GM19023 (cell line): ENCODE results near the gene USF2.
A peak's percentile ranks its signal among the peaks of the same experiment; 100 is the strongest.

ENCODE experiments used
- ATAC-seq: cut with Tn5 transposase; IDR thresholded peaks from one replicate; pipeline ENCODE4 v1.9.1; 2021; ENCODE audit warnings: mild to moderate bottlenecking, moderate library complexity; ENCODE audit not compliant: unreplicated experiment

USF2 gene

GRCh38 chr19:35264268-35265125 lies 4.3 kb upstream of the USF2 start:
- ATAC-seq: no peak

- ATAC-seq: no peak
Observed at GRCh38 chr19:35265126-35265899, 3.4 kb upstream of the USF2 start.

- ATAC-seq: no peak
Observed at GRCh38 chr19:35265900-35266519, 2.8 kb upstream of the USF2 start.

- ATAC-seq: no peak
Observed at GRCh38 chr19:35266520-35267352, 2.0 kb upstream of the USF2 start.

- ATAC-seq: no peak
Observed at GRCh38 chr19:35267353-35267817, 1.4 kb upstream of the USF2 start.

- peak; percentile 43 for ATAC-seq
Observed at GRCh38 chr19:35267818-35268535, 785 bp upstream of the USF2 start.

- peak; percentile 47 for ATAC-seq
Observed at GRCh38 chr19:35269438-35270117, 816 bp downstream of the USF2 start.

- no peak for ATAC-seq
Observed at GRCh38 chr19:35270381-35270811, 1.6 kb downstream of the USF2 start.

GRCh38 chr19:35271546-35271945 lies 2.8 kb downstream of the USF2 start:
- ATAC-seq: no peak

- no peak for ATAC-seq
Observed at GRCh38 chr19:35272122-35272719, 3.5 kb downstream of the USF2 start.

- ATAC-seq: no peak
Observed at GRCh38 chr19:35272954-35273649, 4.3 kb downstream of the USF2 start.

- no peak for ATAC-seq
Observed at GRCh38 chr19:35273686-35274259, 5.0 kb downstream of the USF2 start.

- no peak for ATAC-seq
Observed at GRCh38 chr19:35274323-35274722, 5.6 kb downstream of the USF2 start.

- ATAC-seq: no peak
Observed at GRCh38 chr19:35276706-35277281, 8.0 kb downstream of the USF2 start.

- ATAC-seq: no peak
Observed at GRCh38 chr19:35278578-35279284, 10.0 kb downstream of the USF2 start.

GRCh38 chr19:35279374-35279773 lies 10.6 kb downstream of the USF2 start:
- ATAC-seq: no peak
